HG03439 (cell line): ENCODE data around the gene SWI5.
"Not testable (repeated sequence)": the region's sequence is repeated elsewhere in the genome, so short reads cannot be mapped to it uniquely, and the experiment has no call there.

Experiments
- ATAC-seq: cut with Tn5 transposase; IDR thresholded peaks from one replicate; pipeline ENCODE4 v1.9.1; 2021; ENCODE audit warnings: mild to moderate bottlenecking, moderate library complexity; ENCODE audit not compliant: unreplicated experiment

SWI5 gene

DNA sequence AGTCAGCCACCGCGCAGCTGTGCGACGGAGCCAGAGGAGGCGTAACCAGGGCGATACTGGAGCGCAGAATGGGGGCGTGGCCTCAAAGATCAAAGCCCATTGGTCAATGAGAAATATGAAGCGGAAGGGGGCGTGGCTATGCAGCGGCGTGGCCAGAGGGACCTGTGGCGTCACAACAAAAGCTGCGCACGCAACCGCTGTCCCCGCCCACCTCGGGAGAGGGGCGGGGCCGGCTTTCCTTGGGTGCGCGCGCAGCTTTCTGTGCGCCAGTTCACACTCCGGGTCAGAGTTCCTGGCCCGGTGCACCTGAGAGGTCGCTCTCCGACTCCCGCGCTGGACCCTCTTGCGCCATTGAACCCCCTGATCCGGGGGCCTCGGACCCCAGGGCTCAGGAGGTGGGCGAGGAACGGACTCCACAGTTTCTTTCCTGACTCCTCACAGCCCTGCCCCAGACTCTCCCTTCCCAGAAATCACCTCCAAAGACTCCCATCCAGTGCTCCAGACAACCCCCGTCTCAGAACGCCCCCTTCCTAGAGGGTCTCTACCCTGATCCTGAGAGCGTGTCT, at the start of gene SWI5:
Gene SWI5 (plus strand): TSS at position 269 of the 566 bp plus-strand sequence.
- ATAC-seq = peak; percentile 97

DNA sequence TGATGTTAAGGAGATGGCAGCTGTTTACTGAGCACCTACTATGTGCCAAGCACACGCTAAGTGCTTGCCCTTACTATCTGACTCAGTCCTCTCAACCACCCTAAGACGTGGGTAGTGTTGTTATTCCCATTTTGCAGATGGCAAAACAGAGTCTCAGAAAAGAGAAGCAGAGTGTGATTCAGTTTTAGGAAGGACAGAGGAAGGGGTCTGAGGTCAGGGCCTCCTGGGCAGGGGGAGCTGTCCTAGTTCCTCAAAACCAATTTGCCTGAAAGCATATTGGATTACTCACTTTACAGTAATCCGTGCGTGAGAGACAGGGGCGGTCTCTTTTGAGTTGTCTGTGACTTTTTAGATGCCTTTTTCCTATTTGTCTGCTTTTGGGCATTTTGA, 49.7 kb upstream of the SWI5 start:
- no peak for ATAC-seq

DNA sequence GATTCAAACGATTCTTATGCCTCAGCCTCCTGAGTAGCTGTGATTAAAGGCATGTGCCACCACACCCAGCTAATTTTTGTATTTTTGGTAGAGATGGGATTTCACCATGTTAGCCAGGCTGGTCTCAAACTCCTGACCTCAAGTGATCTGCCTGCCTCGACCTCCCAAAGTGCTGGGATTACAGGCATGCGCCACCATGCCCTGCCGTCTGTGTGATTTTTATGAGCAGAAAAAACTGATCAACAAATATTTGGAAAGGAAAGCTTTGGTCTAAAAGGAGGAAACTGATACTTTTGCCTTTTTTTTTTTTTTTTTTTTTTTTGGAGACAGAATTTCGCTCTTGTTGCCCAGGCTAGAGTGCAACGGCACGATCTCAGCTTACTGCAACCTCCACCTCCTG, 45.2 kb upstream of the SWI5 start:
- not testable (repeated sequence) for ATAC-seq

DNA sequence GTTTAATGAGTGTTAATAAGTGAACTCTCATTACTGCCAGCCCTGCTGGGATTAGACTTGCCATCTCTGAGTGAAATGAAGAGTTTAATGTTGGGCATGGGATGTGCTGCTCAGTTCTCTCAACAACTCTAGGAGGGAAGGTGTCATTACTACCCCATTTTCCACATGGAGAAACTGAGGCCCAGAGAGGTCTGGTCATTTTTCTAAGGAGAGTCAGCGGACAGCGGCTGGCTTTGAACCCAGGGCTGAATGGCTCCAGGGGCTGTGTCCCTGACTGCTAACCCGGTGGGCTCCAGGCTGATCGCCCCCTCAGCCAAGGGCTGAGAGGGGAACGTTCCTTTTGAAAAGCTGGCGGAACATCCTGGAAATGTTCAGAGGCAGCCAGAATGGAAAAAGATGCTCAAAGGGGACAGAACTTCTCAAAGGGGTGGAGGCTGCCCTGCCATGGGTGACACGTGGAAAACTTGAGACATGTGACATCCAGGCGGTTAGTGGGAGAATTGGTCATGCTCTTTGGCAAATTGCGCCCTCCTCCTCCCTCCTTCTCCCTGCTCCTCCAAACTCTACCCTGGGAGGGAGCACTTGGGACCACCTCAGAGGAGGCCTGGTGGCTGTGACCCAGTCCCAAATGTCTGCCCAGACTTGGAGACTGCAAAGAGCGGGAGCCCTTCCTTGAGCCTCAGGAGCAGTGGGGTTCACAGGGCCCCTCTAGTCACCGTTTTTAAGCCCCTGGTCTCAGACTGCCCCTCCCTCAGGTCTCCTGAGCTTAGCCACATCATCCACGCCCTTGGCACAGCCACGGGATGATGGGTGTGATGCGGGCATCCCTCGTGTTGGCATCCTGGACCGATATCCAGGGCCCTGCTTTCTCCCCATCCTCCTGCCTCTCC, 44.2 kb upstream of the SWI5 start:
- ATAC-seq = no peak

DNA sequence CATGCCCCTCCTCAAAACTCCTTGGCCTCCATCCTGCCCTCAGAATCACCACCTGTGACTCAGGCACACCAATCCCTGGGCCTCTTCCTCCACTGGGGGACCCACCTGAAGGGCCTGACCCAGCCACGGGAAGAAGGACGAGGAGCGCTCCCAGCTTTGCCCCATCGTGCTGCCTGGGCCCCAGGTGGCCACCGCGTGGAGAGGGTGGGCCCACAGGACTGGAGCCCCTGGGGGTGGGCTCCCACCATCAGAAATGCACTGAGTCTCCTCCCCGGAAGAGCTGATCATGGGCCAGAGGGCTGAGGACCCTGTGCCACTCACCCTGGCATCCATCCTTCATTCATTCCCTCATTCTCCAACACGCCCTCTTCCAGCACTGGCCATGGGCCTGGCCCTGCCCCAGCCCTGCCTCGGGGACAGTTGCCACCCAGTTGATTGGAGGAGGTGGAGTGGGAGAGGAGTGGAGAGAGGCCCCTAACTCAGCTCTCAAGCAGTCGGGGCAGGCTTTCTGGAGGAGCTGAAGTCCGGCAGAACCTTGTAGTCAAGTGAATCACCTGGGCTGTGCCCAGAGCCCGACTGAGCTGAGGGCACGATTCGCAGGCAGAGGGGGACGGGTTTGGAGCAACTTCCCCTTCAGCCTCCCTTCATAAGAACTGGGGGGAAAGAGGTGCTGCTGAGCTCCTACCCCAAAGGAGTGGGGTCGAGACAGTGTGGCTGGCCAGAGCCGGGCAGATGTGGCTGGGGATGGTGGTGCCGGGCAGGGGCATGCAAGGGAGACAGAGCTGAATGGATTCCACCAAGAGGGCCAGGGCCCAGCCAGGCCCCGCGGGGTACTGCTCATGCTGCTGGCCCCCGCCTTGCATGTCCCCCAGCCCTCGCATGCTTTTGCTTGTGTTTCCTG, 43.3 kb upstream of the SWI5 start:
- ATAC-seq = no peak

DNA sequence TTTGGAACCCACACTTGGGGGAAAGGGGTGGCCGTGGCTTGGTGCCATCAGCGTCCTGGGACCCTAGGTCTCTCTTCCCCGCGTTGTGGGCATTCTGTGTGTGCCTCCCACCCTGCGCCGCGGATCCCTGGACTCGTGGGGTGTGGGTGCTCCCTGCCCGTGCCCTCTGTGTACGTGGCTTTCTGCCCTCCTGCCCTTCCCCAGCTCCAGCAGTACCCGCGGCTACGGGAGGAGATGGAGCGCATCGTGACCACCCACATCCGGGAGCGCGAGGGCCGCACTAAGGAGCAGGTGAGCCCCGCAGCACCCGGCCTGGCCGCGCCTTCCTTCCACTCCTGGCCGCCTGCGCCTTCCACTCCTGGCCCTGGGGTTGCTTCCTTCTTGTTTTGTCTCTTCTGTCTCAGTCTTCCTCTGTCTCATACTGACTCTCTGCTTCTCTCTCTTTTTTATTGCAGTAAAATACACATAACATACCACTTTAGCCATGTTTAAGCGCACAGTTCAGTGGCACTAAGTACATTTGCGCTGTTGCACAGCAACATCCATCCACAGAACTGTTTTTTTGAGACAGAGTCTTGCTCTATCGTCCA, 42.2 kb upstream of the SWI5 start:
- no peak for ATAC-seq

DNA sequence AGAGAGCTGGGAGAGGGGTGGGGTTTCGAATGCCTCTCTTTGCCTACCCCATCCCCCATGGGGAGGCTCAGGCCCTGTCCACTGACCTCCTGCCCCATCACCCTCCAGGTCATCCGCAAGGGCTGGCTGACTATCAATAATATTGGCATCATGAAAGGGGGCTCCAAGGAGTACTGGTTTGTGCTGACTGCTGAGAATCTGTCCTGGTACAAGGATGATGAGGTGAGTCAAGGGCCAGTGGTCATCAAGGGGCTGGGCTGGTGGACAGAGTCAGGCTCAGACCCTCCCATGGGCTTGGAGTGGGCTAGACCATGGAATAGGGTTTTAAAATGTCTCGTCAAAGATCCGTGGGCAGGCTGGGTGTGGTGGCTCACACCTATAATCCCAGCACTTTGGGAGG, 34.0 kb upstream of the SWI5 start:
- ATAC-seq = no peak

DNA sequence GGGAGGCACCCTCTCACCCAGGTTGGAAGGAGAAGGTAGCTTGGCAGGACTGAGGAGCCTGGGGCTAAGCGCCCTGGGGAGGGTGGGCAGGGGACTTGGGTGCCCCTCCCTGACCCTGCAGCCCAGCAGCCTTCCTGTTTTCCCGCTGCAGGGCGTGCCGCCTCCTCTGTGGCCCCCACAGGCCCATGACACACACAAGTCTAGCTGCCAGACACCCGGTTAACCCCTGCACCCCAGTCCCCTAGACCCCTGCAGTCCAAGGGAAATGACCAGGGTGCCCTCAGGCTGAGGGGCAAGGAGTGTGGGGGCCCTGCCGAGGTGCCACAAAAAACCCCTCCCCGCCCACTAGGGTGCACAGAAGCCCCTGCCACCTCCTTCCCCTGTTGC, 33.3 kb upstream of the SWI5 start:
- ATAC-seq = no peak

DNA sequence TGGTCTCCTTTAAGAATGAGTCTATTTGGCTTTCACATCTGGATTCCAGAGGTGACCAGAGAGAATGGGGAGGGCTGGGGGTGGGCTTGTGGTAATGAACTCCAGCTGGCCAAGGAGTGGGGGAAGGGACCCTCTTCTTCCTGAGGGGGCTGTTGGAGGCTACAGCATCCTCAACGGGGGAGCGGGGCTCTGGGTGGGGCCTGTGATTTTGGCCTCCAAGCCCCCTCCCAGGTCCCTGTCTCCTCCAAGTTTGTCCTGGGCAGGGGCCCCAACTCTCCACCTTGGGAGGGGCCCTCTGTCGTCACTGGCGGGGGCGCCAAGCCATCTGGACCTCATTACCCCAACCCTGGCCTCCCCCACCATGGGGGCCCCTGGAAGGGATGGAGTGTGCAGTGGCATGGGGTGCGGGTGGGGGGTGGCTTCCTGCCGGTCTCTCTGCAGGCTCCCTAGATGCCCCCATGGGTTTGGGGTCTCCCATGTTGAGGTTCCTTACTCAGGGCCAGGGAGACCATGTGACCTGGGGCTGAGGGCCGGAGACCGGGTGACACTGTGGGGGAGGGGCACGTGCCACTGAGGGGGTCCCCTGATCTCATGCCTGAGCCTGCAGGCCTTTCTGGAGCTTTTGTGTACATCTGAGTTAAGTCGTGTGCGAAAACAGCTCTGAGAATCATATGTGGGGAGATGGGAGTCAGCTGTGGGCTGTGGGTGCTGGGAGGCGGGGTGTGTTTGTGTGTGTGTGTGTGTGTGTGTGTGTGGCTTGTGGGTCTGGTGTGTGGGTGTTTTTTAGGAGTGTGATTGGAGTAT, 32.7 kb upstream of the SWI5 start:
- ATAC-seq = no peak

DNA sequence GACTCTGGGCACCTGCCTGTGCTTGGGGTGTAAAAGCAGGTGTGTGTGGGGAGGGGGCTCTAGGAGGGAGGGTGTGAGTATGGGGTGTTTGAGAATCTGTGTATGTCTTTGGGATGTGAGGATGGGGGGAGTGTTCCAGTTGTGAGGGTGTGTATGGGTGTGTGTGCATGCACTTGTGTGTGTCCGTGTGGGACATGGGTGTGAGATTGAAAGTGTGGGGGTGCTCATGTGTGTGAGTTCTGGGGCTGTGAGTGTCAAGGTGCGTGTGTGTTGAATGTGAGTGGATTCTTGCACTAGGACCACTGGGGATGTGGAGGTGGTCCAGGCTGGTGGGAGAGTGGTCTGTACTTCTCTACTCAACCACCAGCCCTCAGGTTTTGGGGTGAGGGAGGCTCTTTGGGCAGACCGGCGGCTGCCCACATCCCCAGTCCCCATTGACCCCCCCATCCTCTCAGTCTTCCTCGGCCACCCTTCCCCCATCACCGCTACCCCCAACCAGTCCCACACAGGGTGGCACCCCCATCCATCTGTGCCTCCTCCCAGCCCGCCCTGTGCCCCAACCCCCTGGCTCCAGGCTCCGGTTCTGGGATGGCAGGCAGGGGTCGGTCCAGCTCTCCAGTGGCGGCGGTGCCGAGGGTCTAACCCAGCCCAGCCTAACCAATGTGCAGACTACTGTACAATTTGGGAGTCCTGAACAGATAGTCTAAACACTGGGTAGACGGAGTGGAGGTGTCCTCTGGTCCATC, 31.8 kb upstream of the SWI5 start:
- ATAC-seq = no peak

DNA sequence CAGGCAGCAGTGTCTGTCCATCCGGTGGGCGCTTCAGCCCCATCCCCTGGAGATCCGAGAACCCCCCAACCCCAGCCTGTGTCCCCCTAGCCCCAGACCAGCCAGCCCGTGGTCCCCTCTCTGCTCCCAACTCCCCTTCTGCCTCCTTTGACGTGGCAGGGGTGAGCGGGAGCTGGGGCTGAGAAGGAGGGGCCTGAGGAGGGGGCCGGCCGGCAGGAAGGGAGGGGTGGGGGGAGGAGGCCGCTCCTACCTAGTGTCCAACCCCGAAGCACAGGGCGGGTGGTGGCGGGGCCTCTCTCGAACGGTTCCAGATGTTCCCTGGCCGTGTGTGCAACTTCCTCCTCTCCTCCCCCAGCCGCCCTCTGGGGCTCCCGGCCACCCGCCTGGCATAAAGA, 31.2 kb upstream of the SWI5 start:
- ATAC-seq = no peak

DNA sequence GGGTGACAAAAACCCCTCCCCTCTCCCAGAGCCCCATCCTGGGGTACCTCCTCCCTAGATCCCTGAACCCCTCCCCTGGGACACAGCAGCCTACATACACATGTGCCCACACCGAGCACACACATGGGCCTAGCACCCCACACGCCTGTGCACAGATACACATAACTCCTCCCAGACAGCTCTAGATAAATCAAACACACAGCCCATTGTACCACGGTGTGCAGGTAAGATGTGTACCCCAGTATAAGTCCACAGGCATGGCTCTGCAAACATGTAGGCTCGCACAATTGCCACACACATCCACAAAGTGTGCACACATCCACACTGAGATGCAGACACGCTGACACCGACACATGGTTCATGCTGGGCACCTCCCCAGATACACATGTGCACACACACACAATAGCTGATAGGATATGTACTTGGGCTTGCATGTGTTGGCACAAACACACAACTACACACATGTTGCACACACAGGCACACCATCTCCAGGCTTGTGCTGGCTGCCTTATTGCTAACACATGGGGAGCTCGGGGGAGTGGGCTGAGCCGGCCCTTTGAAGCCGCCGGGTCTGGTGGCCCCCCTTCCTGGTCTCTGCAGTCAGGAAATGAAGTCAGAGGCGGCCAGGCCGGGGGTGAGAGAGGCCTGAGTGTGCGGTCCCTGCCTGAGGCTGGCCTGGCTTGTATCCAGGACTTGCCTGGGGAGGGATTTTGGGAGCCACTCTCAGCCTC, 30.5 kb upstream of the SWI5 start:
- ATAC-seq = no peak

DNA sequence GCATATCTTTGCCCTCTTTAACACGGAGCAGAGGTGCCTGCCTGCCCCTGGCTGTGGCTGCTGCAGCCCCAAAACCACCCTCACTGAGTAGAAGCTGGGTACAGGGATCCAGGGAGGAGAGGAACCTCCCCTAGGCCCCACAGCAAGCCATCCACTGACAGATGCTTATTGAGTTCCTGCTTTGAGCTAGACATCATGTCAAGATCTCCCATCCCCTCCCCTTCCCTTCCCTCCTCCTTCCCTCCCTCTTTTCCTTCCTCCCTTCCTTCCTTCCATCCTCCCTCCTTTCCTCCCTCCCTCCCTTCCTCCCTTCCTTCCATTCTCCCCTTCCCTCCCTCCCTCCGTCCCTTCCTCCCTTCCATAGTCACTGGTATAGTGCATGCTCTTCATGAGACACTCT, 29.6 kb upstream of the SWI5 start:
- no peak for ATAC-seq

DNA sequence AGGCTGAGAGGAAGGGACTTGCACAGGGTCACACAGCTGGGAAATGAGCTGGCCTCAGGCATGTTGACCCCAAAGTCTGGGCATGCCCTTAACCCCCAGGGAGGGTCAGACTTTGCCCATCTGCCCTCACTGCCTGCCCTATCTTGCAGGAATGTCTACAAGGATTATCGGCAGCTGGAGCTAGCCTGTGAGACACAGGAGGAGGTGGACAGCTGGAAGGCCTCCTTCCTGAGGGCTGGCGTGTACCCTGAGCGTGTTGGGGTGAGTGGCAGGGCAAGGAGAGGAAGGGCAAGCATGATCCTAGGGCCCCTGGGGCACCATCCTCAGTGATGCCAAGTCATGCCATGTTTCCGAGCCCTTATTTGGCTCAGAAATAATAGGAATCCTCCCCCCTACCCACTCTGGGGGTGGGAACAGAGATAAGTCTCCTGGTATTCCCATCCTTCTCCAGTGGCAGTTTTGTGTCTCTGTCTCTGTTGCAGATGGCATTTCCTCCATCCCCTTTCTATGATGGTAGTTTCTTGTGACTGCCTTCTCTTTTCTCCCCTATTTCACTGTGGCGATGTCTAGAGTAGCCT, 28.8 kb upstream of the SWI5 start:
- no peak for ATAC-seq

DNA sequence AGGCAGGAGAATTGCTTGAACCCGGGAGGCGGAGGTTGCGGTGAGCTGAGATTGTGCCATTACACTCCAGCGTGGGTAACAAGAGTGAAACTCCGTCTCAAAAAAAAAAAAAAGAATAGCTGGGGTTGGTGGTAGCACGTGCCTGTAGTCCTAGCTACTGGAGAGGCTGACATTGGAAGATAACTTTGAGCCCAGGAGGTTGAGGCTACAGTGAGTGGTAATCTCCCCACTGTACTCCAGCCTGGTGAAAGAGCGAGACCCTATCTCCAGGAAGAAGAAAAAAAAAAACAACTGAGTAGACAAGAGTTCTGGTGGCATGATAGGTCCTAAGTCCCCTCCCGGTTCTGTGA, 26.5 kb upstream of the SWI5 start:
- ATAC-seq = no peak

DNA sequence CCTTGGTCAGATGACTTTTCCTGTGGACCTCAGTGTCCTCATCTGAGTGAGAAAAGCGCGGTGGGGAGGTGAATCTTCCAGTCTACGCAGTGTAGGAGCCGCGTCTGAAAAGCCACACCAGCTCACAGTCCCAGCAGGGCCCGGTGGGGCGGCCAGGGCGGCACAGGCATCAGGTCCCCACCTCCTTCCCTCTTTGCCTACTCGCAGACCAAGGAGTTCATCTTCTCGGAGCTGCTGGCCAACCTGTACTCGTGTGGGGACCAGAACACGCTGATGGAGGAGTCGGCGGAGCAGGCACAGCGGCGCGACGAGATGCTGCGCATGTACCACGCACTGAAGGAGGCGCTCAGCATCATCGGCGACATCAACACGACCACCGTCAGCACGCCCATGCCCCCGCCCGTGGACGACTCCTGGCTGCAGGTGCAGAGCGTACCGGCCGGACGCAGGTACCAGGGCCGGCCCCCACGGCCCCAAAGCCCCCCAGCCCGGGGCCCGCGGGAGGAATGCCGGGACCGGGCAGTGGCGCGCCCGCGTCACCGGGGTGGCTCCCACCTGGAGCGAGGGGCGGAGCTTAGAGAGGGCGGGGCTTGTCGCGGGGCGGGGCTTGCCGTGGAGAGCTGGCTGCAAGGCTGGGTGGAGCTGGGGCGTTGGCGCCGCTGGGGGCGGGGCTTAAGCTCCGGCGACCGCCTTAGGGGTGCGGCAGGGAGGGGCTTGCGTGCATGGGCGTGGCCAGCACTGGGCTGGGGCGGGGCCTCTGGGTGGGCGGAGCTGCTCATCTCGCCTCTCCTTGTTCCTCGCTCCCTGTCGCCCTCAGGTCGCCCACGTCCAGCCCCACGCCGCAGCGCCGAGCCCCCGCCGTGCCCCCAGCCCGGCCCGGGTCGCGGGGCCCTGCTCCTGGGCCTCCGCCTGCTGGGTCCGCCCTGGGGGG, 25.9 kb upstream of the SWI5 start:
- peak; percentile 80 for ATAC-seq

DNA sequence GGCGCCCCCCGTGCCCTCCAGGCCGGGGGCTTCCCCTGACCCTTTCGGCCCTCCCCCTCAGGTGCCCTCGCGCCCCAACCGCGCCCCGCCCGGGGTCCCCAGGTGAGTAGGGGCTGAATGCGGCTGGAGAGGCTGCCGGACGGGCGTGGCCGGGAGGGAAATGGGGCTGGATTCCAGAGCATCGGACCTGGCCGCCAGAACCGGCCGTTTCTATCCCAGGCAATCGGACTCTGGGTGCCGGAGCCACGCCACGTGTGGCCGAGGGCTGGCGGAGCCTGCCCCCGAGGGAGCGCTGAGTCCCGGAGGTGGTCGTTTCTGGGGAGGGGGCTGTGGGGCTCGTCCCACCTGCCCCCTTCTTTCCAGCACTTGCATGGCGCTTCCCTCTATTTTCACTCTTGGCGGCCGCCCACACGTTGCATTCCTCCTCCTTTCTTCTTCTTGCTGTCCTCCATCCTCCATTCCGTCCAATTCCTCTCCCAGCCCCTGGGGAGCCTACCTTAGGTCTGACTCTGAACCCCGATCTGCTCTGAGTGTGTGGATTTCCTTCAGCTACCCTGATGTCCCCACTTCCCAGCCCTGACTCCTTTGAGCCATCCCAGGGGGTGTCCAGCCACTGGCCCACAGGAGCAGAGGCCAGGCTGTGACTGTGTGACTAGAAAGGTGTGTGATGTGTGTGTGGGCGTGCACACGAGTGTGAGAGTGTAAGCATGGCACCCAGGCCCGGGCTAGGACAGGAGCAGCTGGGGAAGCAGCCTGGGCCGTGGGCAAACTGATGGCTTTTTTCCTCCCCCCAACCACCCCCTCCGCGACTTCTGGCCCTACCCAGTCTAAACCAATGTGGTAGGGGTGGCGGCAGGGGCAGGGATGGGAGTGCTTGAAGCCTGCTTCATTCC, 25.0 kb upstream of the SWI5 start:
- ATAC-seq = no peak
